ENCODE measurements around the gene ATP11A. TPM values are rescaled to one million over a fixed set of nuclear protein-coding genes. Genes with fewer than 3 reads are reported as not detected.

ATP11A gene
- total RNA-seq, 1 experiment from 2014 or later: 65.3 TPM

DNA sequence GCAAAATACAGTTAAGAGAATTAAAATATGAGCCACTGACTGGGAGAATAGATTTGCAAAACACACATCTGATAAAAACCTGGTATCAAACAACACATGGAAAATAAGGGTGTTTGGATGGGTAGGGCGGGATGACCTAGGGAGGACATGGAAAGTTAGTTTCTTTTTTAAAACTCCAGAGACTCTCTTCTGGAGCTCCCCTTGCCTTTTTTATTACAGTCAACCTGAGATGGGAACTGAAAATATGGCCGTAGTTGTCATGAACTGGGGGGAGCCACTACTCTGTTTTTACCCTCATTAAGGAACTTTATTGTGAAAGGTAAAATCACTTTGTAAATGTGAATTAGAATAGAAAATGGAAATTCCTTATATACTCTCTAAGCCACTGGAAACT, 113.0 kb downstream of the ATP11A start:
- peaks cover 12 to 17% of the 10 kb centered on the region in 2 experiments; a peak in 4 of 5 replicates for H3K9me3 Mint-ChIP-seq
- Histone ChIP-seq H3T11ph (ENCODE audit: low read length) (no peak overlapping the region), H4K91ac (ENCODE audit: insufficient read length, low read depth, low read length) (no peak overlapping the region), H2BK120ac (ENCODE audit: low read depth, low read length, poor library complexity, severe bottlenecking) (no peak overlapping the region), H3K23me2 (ENCODE audit: insufficient read length, low read depth, low read length, poor library complexity, severe bottlenecking) (no peaks in the 10 kb centered on the region), H2AK5ac (ENCODE audit: insufficient read length, low read length) (no peak overlapping the region), H3K18ac (ENCODE audit: insufficient read length, low read depth, low read length) (no peak overlapping the region), H3K14ac (ENCODE audit: insufficient read depth, low read length) (no peak overlapping the region), H2BK12ac (ENCODE audit: insufficient read length, low read depth, low read length) (no peak overlapping the region), H3K9ac (ENCODE audit: extremely low read depth, insufficient read length, low read length) (no peak overlapping the region), H4K8ac (replicated peaks; ENCODE audit: insufficient read length, low read depth, low read length) (no peak overlapping the region), H2BK15ac (ENCODE audit: low read depth, low read length) (no peak overlapping the region), H3K4me2 (ENCODE audit: insufficient read depth, insufficient read length, low read length) (no peak overlapping the region), H3K27ac (ENCODE audit: insufficient read length, low read depth, low read length) (no peak overlapping the region), H3K23ac (ENCODE audit: insufficient read length, low read depth, low read length) (no peak overlapping the region), H3K79me2 (ENCODE audit: insufficient read depth, low read length) (no peaks in the 10 kb centered on the region), H2AFZ (ENCODE audit: low read length) (no peak overlapping the region), H3K79me1 (ENCODE audit: insufficient read depth, low read depth, low read length, poor library complexity, severe bottlenecking) (no peaks in the 10 kb centered on the region), H4K20me1 (ENCODE audit: control insufficient read depth, insufficient read depth, insufficient read length) (no peaks in the 10 kb centered on the region), H3K9me3 (ENCODE audit: control insufficient read depth, low read depth, low read length) (no peaks in the 10 kb centered on the region), H3K4me1 (ENCODE audit: insufficient read depth, low read length) (no peaks in the 10 kb centered on the region), H3K4ac (ENCODE audit: low read depth, low read length) (no peak overlapping the region), H4K5ac (ENCODE audit: insufficient read length, low read depth, low read length) (no peak overlapping the region), H2BK5ac (ENCODE audit: insufficient read length, low read length) (no peak overlapping the region), H3K56ac (ENCODE audit: insufficient read length, low read depth, low read length) (no peak overlapping the region), H2BK20ac (ENCODE audit: low read depth, low read length, poor library complexity, severe bottlenecking) (no peak overlapping the region), H3K27me3 (ENCODE audit: insufficient read depth, low read length) (no peaks in the 10 kb centered on the region)
- no CpG with 5 or more reads among the region's 2 CpGs for WGBS (ENCODE audit: extremely low coverage, insufficient read length, low lambda C conversion rate)
- no peaks in the 10 kb centered on the region for H3K27me3 Mint-ChIP-seq (ENCODE audit: low read depth)
- no peak overlapping the region for H3K4me3 Mint-ChIP-seq
- peaks cover 18 to 22% of the 10 kb centered on the region in 2 experiments for H3K4me1 Mint-ChIP-seq
- no peak overlapping the region for H3K27ac Mint-ChIP-seq
- DNase-seq: no peak
- TF ChIP-seq, protein P1, sequence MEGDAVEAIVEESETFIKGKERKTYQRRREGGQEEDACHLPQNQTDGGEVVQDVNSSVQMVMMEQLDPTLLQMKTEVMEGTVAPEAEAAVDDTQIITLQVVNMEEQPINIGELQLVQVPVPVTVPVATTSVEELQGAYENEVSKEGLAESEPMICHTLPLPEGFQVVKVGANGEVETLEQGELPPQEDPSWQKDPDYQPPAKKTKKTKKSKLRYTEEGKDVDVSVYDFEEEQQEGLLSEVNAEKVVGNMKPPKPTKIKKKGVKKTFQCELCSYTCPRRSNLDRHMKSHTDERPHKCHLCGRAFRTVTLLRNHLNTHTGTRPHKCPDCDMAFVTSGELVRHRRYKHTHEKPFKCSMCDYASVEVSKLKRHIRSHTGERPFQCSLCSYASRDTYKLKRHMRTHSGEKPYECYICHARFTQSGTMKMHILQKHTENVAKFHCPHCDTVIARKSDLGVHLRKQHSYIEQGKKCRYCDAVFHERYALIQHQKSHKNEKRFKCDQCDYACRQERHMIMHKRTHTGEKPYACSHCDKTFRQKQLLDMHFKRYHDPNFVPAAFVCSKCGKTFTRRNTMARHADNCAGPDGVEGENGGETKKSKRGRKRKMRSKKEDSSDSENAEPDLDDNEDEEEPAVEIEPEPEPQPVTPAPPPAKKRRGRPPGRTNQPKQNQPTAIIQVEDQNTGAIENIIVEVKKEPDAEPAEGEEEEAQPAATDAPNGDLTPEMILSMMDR (conservative IDR thresholded peaks at IDR 0.05): no peak
- peaks cover 22 to 46% (median 23%) of the 10 kb centered on the region in 3 experiments for H3K36me3 Mint-ChIP-seq (ENCODE audit: insufficient read depth in 1 of 3, low read depth in 3 of 3)

Measured in H9 (cell line).